DMS53 (cell line): ENCODE results near the gene EGLN1.

Experiments
- DNase-seq: peaks from one replicate; lab custom pipeline; 2025; lab: John Stamatoyannopoulos, UW

EGLN1 gene

GRCh38 chr1:231395998-231396390, 26.1 kb downstream of the EGLN1 start:
- no peak for DNase-seq

- DNase-seq, result peak; percentile 25
Measured at GRCh38 chr1:231395076-231395997, 26.8 kb downstream of the EGLN1 start.

- peak; percentile 10 for DNase-seq
Measured at GRCh38 chr1:231393668-231394067, 28.4 kb downstream of the EGLN1 start.

- peak; percentile 29 for DNase-seq
Measured at GRCh38 chr1:231392389-231393131, 29.5 kb downstream of the EGLN1 start.

- no peak for DNase-seq
Measured at GRCh38 chr1:231390071-231390470, 32.0 kb downstream of the EGLN1 start.

- DNase-seq, result no peak
Measured at GRCh38 chr1:231387770-231388669, 34.1 kb downstream of the EGLN1 start.

GRCh38 chr1:231386466-231386865, 35.6 kb downstream of the EGLN1 start:
- DNase-seq, result no peak

- no peak for DNase-seq
Measured at GRCh38 chr1:231385416-231385748, 36.7 kb downstream of the EGLN1 start.

GRCh38 chr1:231384696-231385415, 37.2 kb downstream of the EGLN1 start:
- no peak for DNase-seq

- no peak for DNase-seq
Measured at GRCh38 chr1:231383159-231383860, 38.8 kb downstream of the EGLN1 start.

GRCh38 chr1:231382426-231382825, 39.7 kb downstream of the EGLN1 start:
- DNase-seq, result no peak

- DNase-seq, result no peak
Measured at GRCh38 chr1:231381729-231382128, 40.4 kb downstream of the EGLN1 start.

GRCh38 chr1:231376875-231377549, 45.1 kb downstream of the EGLN1 start:
- DNase-seq, result no peak

- DNase-seq, result no peak
Measured at GRCh38 chr1:231376101-231376500, 46.0 kb downstream of the EGLN1 start.

- DNase-seq, result no peak
Measured at GRCh38 chr1:231374394-231374793, 47.7 kb downstream of the EGLN1 start.

GRCh38 chr1:231372501-231372900, 49.6 kb downstream of the EGLN1 start:
- no peak for DNase-seq

GRCh38 chr1:231369282-231369681, 52.8 kb downstream of the EGLN1 start:
- no peak for DNase-seq

- DNase-seq, result no peak
Measured at GRCh38 chr1:231364192-231364591, 57.9 kb downstream of the EGLN1 start.

- no peak for DNase-seq
Measured at GRCh38 chr1:231363624-231364023, 58.5 kb downstream of the EGLN1 start.

GRCh38 chr1:231362325-231362724, 59.8 kb downstream of the EGLN1 start:
- DNase-seq, result no peak
